SW480 (cell line): ENCODE measurements around the gene OR10K2.

Experiments used
- DNase-seq: peaks from one replicate; pipeline ENCODE4 v3.0.0-alpha.2; 2016; ENCODE audit warnings: low spot score

Gene OR10K2

DNA sequence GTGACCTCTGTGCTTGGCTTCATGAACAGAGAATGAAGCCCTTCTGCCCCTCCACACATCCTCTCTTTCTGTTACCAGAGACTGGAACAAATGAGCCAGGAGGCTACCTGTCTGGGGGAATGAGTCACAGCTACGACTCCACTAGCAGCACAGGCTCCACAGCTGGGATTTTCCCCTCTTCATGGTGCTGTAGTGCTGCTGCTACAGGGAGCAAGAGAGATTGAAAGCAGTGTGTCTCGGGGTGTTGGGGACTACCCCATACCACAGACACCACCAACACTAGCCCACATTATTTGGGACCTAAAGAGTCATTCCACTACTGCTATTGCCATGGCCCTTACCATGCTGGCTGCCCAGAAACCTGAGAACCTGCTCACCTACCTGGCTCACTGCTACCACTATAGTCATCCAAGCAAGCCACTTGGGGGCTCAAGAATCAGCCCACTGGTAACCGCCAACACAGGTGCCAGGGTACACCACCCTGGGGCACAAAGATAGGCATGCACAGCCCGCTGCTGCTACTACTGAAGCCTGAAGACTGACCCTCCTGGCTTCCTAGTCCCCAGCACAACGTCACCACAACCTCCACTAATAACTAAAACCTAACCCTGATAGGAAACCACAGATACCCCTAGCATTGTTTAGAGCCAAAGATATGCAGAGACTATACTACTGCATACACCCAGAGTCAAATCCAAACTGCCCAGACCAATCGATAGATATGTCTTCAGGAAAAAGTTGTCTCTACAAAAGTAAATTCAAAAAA is 54.7 kb downstream of the OR10K2 start:
- DNase-seq = no peak
